ENCODE results near the gene MORN1. TPM values are rescaled to one million over a fixed set of nuclear protein-coding genes. Genes with fewer than 3 reads are reported as not detected.

The MORN1 gene
- total and polyA plus RNA-seq, 2 of the 8 experiments (the other 6 are each of a cell fraction or from before 2014, with no cell fraction given): 5.0 to 9.1 TPM

DNA sequence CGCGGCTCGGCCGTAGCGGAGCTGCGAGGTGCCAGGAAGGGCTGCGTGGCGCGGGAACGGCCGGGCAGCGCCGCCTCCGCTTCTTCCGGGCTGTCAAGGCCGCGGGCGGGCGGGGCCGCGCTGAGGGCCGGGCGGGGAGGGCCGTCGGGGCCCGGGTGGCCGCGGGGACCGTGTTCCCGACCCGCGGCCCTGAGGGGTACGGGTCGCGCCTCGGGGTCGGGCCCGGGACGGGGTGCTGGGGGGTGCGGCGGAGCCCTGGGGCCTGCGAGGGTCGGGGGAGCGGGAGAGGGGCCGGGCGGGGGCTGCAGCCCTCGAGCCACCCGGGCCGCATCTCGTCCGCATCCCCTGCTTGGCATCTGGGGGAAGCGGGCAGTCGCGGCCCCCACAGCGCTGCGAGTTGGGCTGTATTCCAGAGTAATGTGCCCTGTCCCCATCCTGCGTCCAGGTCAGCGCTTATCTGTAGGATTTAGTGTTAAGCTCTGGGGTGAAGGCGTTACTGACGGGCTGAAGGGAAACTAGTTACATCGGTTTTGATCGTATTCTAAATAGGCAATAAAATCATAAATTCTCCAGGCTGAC is 666 bp upstream of the MORN1 start:
- Histone ChIP-seq H2BK12ac (ENCODE audit: low read depth, low read length) (no peak overlapping the region), H3K27me3 (replicated peaks in 1 of 4; ENCODE audit: control insufficient read depth in 3 of 4, extremely low read depth in 1 of 4, insufficient read depth in 3 of 4, low read length in 3 of 4) (no peaks in the 10 kb centered on the region), H3K4me3 (ENCODE audit: extremely low read depth in 1 of 4, insufficient read depth in 2 of 4, low read depth in 3 of 4, low read length in 4 of 4) (peak overlapping the region; percentile 79 to 92 (median 85)), H3K4ac (replicated peaks; ENCODE audit: insufficient read length, low read depth, low read length) (no peak overlapping the region), H2AFZ (ENCODE audit: low read length) (no peak overlapping the region), H3K56ac (replicated peaks; ENCODE audit: insufficient read length, low read depth, low read length) (no peak overlapping the region), H3K4me1 (replicated peaks in 1 of 4; ENCODE audit: control insufficient read depth in 3 of 4, insufficient read depth in 4 of 4, low read length in 3 of 4) (peaks cover 0 to 9% (median 2%) of the 10 kb centered on the region in 4 experiments; a peak in 6 of 7 replicates), H4K20me1 (replicated peaks in 1 of 2; ENCODE audit: control insufficient read depth in 1 of 2, insufficient read depth in 2 of 2, low read length in 2 of 2) (peaks cover 3 to 12% of the 10 kb centered on the region in 2 experiments), H3K23ac (ENCODE audit: insufficient read length) (no peak overlapping the region), H3K79me2 (ENCODE audit: control insufficient read depth in 1 of 2, insufficient read depth in 2 of 2, low read length in 2 of 2) (peaks cover 4 to 36% of the 10 kb centered on the region in 2 experiments; a peak in 3 of 4 replicates), H3K14ac (ENCODE audit: insufficient read length) (no peak overlapping the region), H3K79me1 (ENCODE audit: low read depth, low read length) (peaks cover 11% of the 10 kb centered on the region), H3K23me2 (ENCODE audit: low read depth, low read length) (peaks cover 6% of the 10 kb centered on the region; the same call in 1 of the 2 replicates), H3K27ac (ENCODE audit: low read depth, low read length) (no peak overlapping the region; the same call in 1 of the 2 replicates), H2AK5ac (ENCODE audit: low read depth, low read length) (no peak overlapping the region), H2BK120ac (replicated peaks; ENCODE audit: low read depth, low read length) (no peak overlapping the region), H3K36me3 (ENCODE audit: control insufficient read depth in 2 of 4, insufficient read depth in 4 of 4, low read length in 3 of 4) (peaks cover under 1 to 11% (median 3%) of the 10 kb centered on the region in 4 experiments; a peak in 6 of 8 replicates), H4K8ac (ENCODE audit: extremely low read depth, insufficient read depth, low read length) (no peak overlapping the region), H3K9me3 (ENCODE audit: insufficient read depth in 2 of 2, low read depth in 1 of 2, low read length in 1 of 2) (no peaks in the 10 kb centered on the region), H2BK15ac (ENCODE audit: low read length) (no peak overlapping the region), H3K9ac (replicated peaks in 1 of 4; ENCODE audit: extremely low read depth in 1 of 4, low read depth in 3 of 4, low read length in 3 of 4) (peak overlapping the region; percentile 25 to 75 (median 55)), H3K18ac (ENCODE audit: extremely low read depth, low read length) (no peak overlapping the region), H2BK20ac (ENCODE audit: low read length) (no peak overlapping the region), H2BK5ac (ENCODE audit: low read depth, low read length) (no peak overlapping the region; the same call in 1 of the 2 replicates), H3K4me2 (ENCODE audit: insufficient read depth in 1 of 2, low read depth in 2 of 2, low read length in 2 of 2) (peak overlapping the region; percentile 70 to 95), H4K91ac (replicated peaks; ENCODE audit: insufficient read length, low read length) (peak overlapping the region; percentile 62), H4K5ac (ENCODE audit: insufficient read length, low read depth, low read length) (no peak overlapping the region)
- ChIA-PET CTCF (ENCODE audit: partially characterized antibody) (interaction anchor here (0.6 to 4.0 kb wide), 4 partner anchors 11 to 218 kb away, joined by 3 to 19 read pairs (median 4); no protein-coding TSS in a partner anchor), POLR2A (ENCODE audit: partially characterized antibody) (interaction anchor here (0.6 to 4.1 kb wide), 7 partner anchors 10 to 194 kb away, joined by 3 to 29 read pairs (median 4); partner anchors contain the start of gene PRXL2B)
- 9% methylated on average over 20 of the region's 62 CpGs; no CpG with 5 or more reads in 1 of the 2 experiments for WGBS, 2 experiments (ENCODE audit: extremely low coverage in 1 of 2, insufficient coverage in 1 of 2, insufficient read length in 1 of 2, insufficient replicate concordance in 2 of 2, low coverage in 1 of 2, low lambda C conversion rate in 2 of 2, missing lambda C conversion rate in 1 of 2)
- no peak for FAIRE-seq
- DNase-seq (ENCODE audit: low read depth in 1 of 2, low spot score in 2 of 2): no peak
- peak; percentile 38 for TF ChIP-seq KDM4A (IDR thresholded peaks at IDR 0.05; ENCODE audit: low read depth, low read length, severe bottlenecking)
- no peak for TF ChIP-seq TCF12 (IDR thresholded peaks at IDR 0.05; ENCODE audit: low read depth, low read length)
- no peak for TF ChIP-seq CEBPB (IDR thresholded peaks at IDR 0.05; ENCODE audit: low read depth, low read length)
- TF ChIP-seq ZNF274 (IDR thresholded peaks at IDR 0.05; ENCODE audit: borderline replicate concordance, extremely low read depth, low read length): no peak
- no peak for TF ChIP-seq USF2 (IDR thresholded peaks at IDR 0.05; ENCODE audit: low read length)
- no peak for TF ChIP-seq YY1 (IDR thresholded peaks at IDR 0.05; ENCODE audit: low read depth, low read length)
- no peak for TF ChIP-seq JUND (IDR thresholded peaks at IDR 0.05; ENCODE audit: low read length)
- no peak for TF ChIP-seq SIX5 (IDR thresholded peaks at IDR 0.05; ENCODE audit: low read depth, low read length)
- TF ChIP-seq SRF (IDR thresholded peaks at IDR 0.05; ENCODE audit: low read depth, low read length): no peak

Measured in H1 (cell line).